T-cell (primary cell): ENCODE results near the gene TEX2. TPM values are rescaled to one million over a fixed set of nuclear protein-coding genes. Genes with fewer than 3 reads are reported as not detected.

ENCODE experiments used
- ATAC-seq, 4 experiments: fragments of 200-7000 bp in 3 of 4; fragments of 150-1000 bp in 1 of 4; cut with Tn5 transposase; replicated peaks in 1 of 4; 1 replicate in 3 of 4; 2 replicates in 1 of 4; pipeline ENCODE4 v1.10.0; 2021; ENCODE audit warnings: moderate library complexity in 3 of 4, mild to moderate bottlenecking in 2 of 4, moderate number of reproducible peaks in 1 of 4
- CTCF ChIA-PET, 2 donors: fragments of 300-600 bp; sonication (Branson Sonifier 250); formaldehyde crosslinking; loops; one replicate each; lab custom pipeline; 2022; ENCODE audit warnings: antibody characterized with exemption in 2 of 2; lab: Charles Lee
- POLR2A ChIA-PET, 2 donors: fragments of 300-600 bp; sonication (Branson Sonifier 250); formaldehyde crosslinking; loops; one replicate each; lab custom pipeline; 2022; ENCODE audit warnings: antibody characterized with exemption in 2 of 2; lab: Charles Lee
- DNase-seq, 35 experiments: peaks; one replicate each; pipeline versions ENCODE4 v3.0.0 to v3.0.0-alpha.2; 2013 to 2023
- H3K27ac ChIP-seq: one replicate; pipeline ENCODE4 v1.5.1; 2013; ENCODE audit warnings: low read length
- H3K27me3 ChIP-seq, 2 experiments: replicated peaks in 1 of 2; 1 replicate in 1 of 2; 2 replicates in 1 of 2; pipeline versions ENCODE4 v1.6.1 to v1.7.0; 2013; ENCODE audit warnings: low read length in 1 of 2, mixed read lengths in 1 of 2; ENCODE audit not compliant: control insufficient read depth in 2 of 2, insufficient read depth in 2 of 2; ENCODE audit errors: extremely low read depth in 1 of 2
- H3K36me3 ChIP-seq, 2 donors: 1 replicate in 1 of 2; 2 replicates in 1 of 2; pipeline versions ENCODE4 v1.6.1 to v1.7.0; 2013; ENCODE audit warnings: low read length in 1 of 2; ENCODE audit not compliant: control insufficient read depth in 2 of 2, insufficient read depth in 1 of 2; ENCODE audit errors: extremely low read depth in 1 of 2
- H3K4me1 ChIP-seq, 2 experiments: 1 replicate in 1 of 2; 2 replicates in 1 of 2; pipeline versions ENCODE4 v1.6.1 to v1.7.0; 2013; ENCODE audit warnings: low read length in 2 of 2, mixed read lengths in 1 of 2; ENCODE audit not compliant: insufficient read depth in 2 of 2, control insufficient read depth in 1 of 2; ENCODE audit errors: extremely low read depth in 1 of 2
- H3K4me3 ChIP-seq, 2 donors: 1 replicate in 1 of 2; 2 replicates in 1 of 2; pipeline versions ENCODE4 v1.5.1 to v1.7.0; 2013; ENCODE audit warnings: mild to moderate bottlenecking in 2 of 2, low read length in 1 of 2, moderate library complexity in 1 of 2; ENCODE audit not compliant: control insufficient read depth in 1 of 2; ENCODE audit errors: extremely low read depth in 1 of 2
- H3K9me3 ChIP-seq: 2 replicates; pipeline ENCODE4 v1.7.0; 2013
- H3K27ac Mint-ChIP-seq, 2 donors: one replicate each; pipeline ENCODE4 v1.8.0; 2020 to 2021; ENCODE audit warnings: mild to moderate bottlenecking in 2 of 2, mixed read lengths in 2 of 2
- H3K27me3 Mint-ChIP-seq, 2 donors: one replicate each; pipeline ENCODE4 v1.8.0; 2021 to 2022; ENCODE audit warnings: mixed read lengths in 2 of 2
- H3K36me3 Mint-ChIP-seq: one replicate; pipeline ENCODE4 v1.8.0; 2021; ENCODE audit warnings: mixed read lengths
- H3K4me1 Mint-ChIP-seq, 3 donors: one replicate each; pipeline ENCODE4 v1.8.0; 2020 to 2022; ENCODE audit warnings: mixed read lengths in 3 of 3, mild to moderate bottlenecking in 1 of 3
- H3K4me3 Mint-ChIP-seq, 3 donors: one replicate each; pipeline ENCODE4 v1.8.0; 2020 to 2022; ENCODE audit warnings: mild to moderate bottlenecking in 3 of 3, mixed read lengths in 3 of 3, moderate library complexity in 3 of 3
- H3K9me3 Mint-ChIP-seq, 3 donors: one replicate each; pipeline ENCODE4 v1.8.0; 2020 to 2022; ENCODE audit warnings: mixed read lengths in 3 of 3
- WGBS: methylation state at CpG from one replicate; pipeline ENCODE4 v1.1.5; 2013; ENCODE audit warnings: missing lambda C conversion rate; ENCODE audit not compliant: insufficient coverage; 5-methylcytosine and 5-hydroxymethylcytosine counted together
- total RNA-seq, 35 experiments: library from RNA in 6 of 35; stranded (reverse) in 6 of 35; fragments of 120-200 nt in 1 of 35; gene quantifications; one replicate each; pipeline versions ENCODE4 v1.2.1 to v1.2.4 and lab custom pipeline; 2013 to 2026

Gene TEX2
- total RNA-seq, 5 donors from 2014 or later (not counting 1 experiment from before 2014, with no cell fraction given), result 12.5 to 16.4 (median 14.8) TPM

GRCh38 chr17:64150237-64151015 lies 112.6 kb downstream of the TEX2 start:
- peak overlapping the region in 1 of 2 donors; percentile 39 for H3K27ac Mint-ChIP-seq
- POLR2A ChIA-PET, result interaction anchor here (0.5 to 0.7 kb wide), 4 partner anchors 71 to 531 kb away, joined by 3 to 14 read pairs (median 4); no protein-coding TSS in a partner anchor
- 82% methylated on average over 1 of the region's 5 CpGs for WGBS
- Histone ChIP-seq H3K4me3 (no peak overlapping the region), H3K27me3 (no peaks in the 10 kb centered on the region), H3K4me1 (peaks cover 11 to 13% of the 10 kb centered on the region in 2 experiments), H3K9me3 (no peaks in the 10 kb centered on the region), H3K36me3 (peaks cover 10 to 45% of the 10 kb centered on the region in 2 donors), H3K27ac (no peak overlapping the region)
- peaks cover 19 to 24% (median 23%) of the 10 kb centered on the region in 3 donors for H3K4me1 Mint-ChIP-seq
- ATAC-seq, result no peak
- no peak overlapping the region for H3K4me3 Mint-ChIP-seq
- CTCF ChIA-PET, result interaction anchor here in 1 of 2 donors (0.6 to 2.6 kb wide), 3 partner anchors 17 to 289 kb away, joined by 3 to 11 read pairs (median 3); no protein-coding TSS in a partner anchor
- DNase-seq, result no peak
- no peaks in the 10 kb centered on the region for H3K9me3 Mint-ChIP-seq
- no peaks in the 10 kb centered on the region for H3K27me3 Mint-ChIP-seq
- peaks cover 31% of the 10 kb centered on the region for H3K36me3 Mint-ChIP-seq

GRCh38 chr17:64149196-64149595 lies 113.9 kb downstream of the TEX2 start:
- H3K4me1 Mint-ChIP-seq, result peaks cover 24 to 28% (median 24%) of the 10 kb centered on the region in 3 donors
- peaks cover 23% of the 10 kb centered on the region for H3K36me3 Mint-ChIP-seq
- no peaks in the 10 kb centered on the region for H3K27me3 Mint-ChIP-seq
- Histone ChIP-seq H3K4me3 (no peak overlapping the region), H3K4me1 (peaks cover 14 to 18% of the 10 kb centered on the region in 2 experiments), H3K27me3 (no peaks in the 10 kb centered on the region), H3K27ac (no peak overlapping the region), H3K9me3 (no peaks in the 10 kb centered on the region), H3K36me3 (peaks cover 10 to 45% of the 10 kb centered on the region in 2 donors)
- no peak overlapping the region for H3K27ac Mint-ChIP-seq
- DNase-seq (no peak), ATAC-seq (no peak)
- WGBS, result 100% methylated on average over 3 of the region's 6 CpGs
- no peaks in the 10 kb centered on the region for H3K9me3 Mint-ChIP-seq
- ChIA-PET POLR2A (no interaction called here), CTCF (interaction anchor here (0.5 to 2.6 kb wide), 6 partner anchors 15 to 1602 kb away, joined by 3 to 11 read pairs (median 3); no protein-coding TSS in a partner anchor)
- no peak overlapping the region for H3K4me3 Mint-ChIP-seq

GRCh38 chr17:64148699-64149098 lies 114.4 kb downstream of the TEX2 start:
- H3K27ac ChIP-seq, result no peak overlapping the region
- no peaks in the 10 kb centered on the region for H3K9me3 ChIP-seq
- CTCF ChIA-PET, result interaction anchor here (0.5 to 2.6 kb wide), 6 partner anchors 15 to 1601 kb away, joined by 3 to 11 read pairs (median 3); no protein-coding TSS in a partner anchor
- 100% methylated on average over 1 of the region's 4 CpGs for WGBS
- Mint-ChIP-seq H3K4me1 (peaks cover 24 to 28% (median 24%) of the 10 kb centered on the region in 3 donors), H3K36me3 (peaks cover 23% of the 10 kb centered on the region), H3K27me3 (no peaks in the 10 kb centered on the region), H3K27ac (peak overlapping the region in 1 of 2 donors; percentile 77), H3K4me3 (peak overlapping the region in 1 of 3 donors; percentile 22), H3K9me3 (no peaks in the 10 kb centered on the region)
- DNase-seq (no peak), ATAC-seq (no peak)
- H3K4me3 ChIP-seq, result no peak overlapping the region
- H3K36me3 ChIP-seq, result peaks cover 9 to 43% of the 10 kb centered on the region in 2 donors
- peaks cover 14 to 18% of the 10 kb centered on the region in 2 experiments for H3K4me1 ChIP-seq
- H3K27me3 ChIP-seq, result no peaks in the 10 kb centered on the region
- POLR2A ChIA-PET, result interaction anchor here in 1 of 2 donors (0.6 kb wide), 1 partner anchor 98 kb away, joined by 3 read pairs; no protein-coding TSS in a partner anchor

- Mint-ChIP-seq H3K4me1 (peaks cover 24 to 28% (median 24%) of the 10 kb centered on the region in 3 donors), H3K27me3 (no peaks in the 10 kb centered on the region), H3K36me3 (peaks cover 20% of the 10 kb centered on the region), H3K27ac (peak overlapping the region in 1 of 2 donors; percentile 77), H3K4me3 (peak overlapping the region; percentile 22 to 37 (median 31)), H3K9me3 (no peaks in the 10 kb centered on the region)
- H3K4me1 ChIP-seq, result peaks cover 14 to 18% of the 10 kb centered on the region in 2 experiments
- peaks cover 7 to 38% of the 10 kb centered on the region in 2 donors for H3K36me3 ChIP-seq
- H3K4me3 ChIP-seq, result no peak overlapping the region
- no peaks in the 10 kb centered on the region for H3K27me3 ChIP-seq
- H3K9me3 ChIP-seq, result no peaks in the 10 kb centered on the region
- no peak for ATAC-seq
- CTCF ChIA-PET, result interaction anchor here (0.6 to 1.7 kb wide), 3 partner anchors 14 to 500 kb away, joined by 3 to 6 read pairs (median 6); no protein-coding TSS in a partner anchor
- H3K27ac ChIP-seq, result no peak overlapping the region
- no peak for DNase-seq
- POLR2A ChIA-PET, result interaction anchor here in 1 of 2 donors (0.6 kb wide), 1 partner anchor 98 kb away, joined by 3 read pairs; no protein-coding TSS in a partner anchor
- WGBS, result 84% methylated on average over 3 of the region's 8 CpGs
These were observed 114.9 kb downstream of the TEX2 start for GRCh38 chr17:64148017-64148631.

GRCh38 chr17:64147110-64148016 lies 115.7 kb downstream of the TEX2 start:
- Histone ChIP-seq H3K9me3 (no peaks in the 10 kb centered on the region), H3K27me3 (no peaks in the 10 kb centered on the region), H3K4me3 (peak overlapping the region; percentile 55 to 77), H3K4me1 (peaks cover 14 to 18% of the 10 kb centered on the region in 2 experiments), H3K36me3 (peaks cover 2 to 31% of the 10 kb centered on the region in 2 donors), H3K27ac (no peak overlapping the region)
- Mint-ChIP-seq H3K27ac (peak overlapping the region in 1 of 2 donors; percentile 77), H3K27me3 (no peaks in the 10 kb centered on the region), H3K9me3 (no peaks in the 10 kb centered on the region), H3K4me1 (peaks cover 24 to 28% (median 24%) of the 10 kb centered on the region in 3 donors), H3K4me3 (peak overlapping the region in 2 of 3 donors; percentile 22 to 31), H3K36me3 (peaks cover 13% of the 10 kb centered on the region)
- ATAC-seq (no peak), DNase-seq (no peak)
- CTCF ChIA-PET, result interaction anchor here in 1 of 2 donors (1.7 kb wide), 1 partner anchor 13 kb away, joined by 6 read pairs; no protein-coding TSS in a partner anchor
- 25% methylated on average over 3 of the region's 15 CpGs for WGBS
- POLR2A ChIA-PET, result interaction anchor here in 1 of 2 donors (0.6 kb wide), 2 partner anchors 127 to 349 kb away, joined by 5 to 6 read pairs; partner anchors contain the start of gene ICAM2
